GM12878 (cell line): ENCODE data around the gene RPL37A. TPM values are rescaled to one million over a fixed set of nuclear protein-coding genes. Genes with fewer than 3 reads are reported as not detected.

Experiments
- ATAC-seq: fragments of 200-7000 bp; cut with Tn5 transposase; 3 replicates; pipeline ENCODE4 v1.9.1; 2020; ENCODE audit warnings: mild to moderate bottlenecking, moderate library complexity
- BruUV-seq: library from RNA; stranded (reverse); fragments of 400-500 nt; replicated peaks from 2 replicates; lab custom pipeline; 2021; lab: Mats Ljungman, UMichigan
- CTCF ChIA-PET: fragments of 300-600 bp; sonication (Branson Sonifier 250); formaldehyde crosslinking; extraction: SDS; loops from one replicate; lab custom pipeline; 2021; ENCODE audit warnings: inconsistent platforms; lab: Yijun Ruan, JAX
- POLR2A ChIA-PET: fragments of 350-600 bp; formaldehyde crosslinking; extraction: SDS; loops from one replicate; lab custom pipeline; 2021; ENCODE audit warnings: inconsistent platforms; lab: Charles Lee
- RAD21 ChIA-PET: fragments of 300-600 bp; sonication (Branson Sonifier 250); formaldehyde crosslinking; loops from one replicate; lab custom pipeline; 2023; ENCODE audit warnings: antibody characterized with exemption; ENCODE audit not compliant: unreplicated experiment; lab: Charles Lee
- SMC1A ChIA-PET: fragments of 300-600 bp; sonication (Branson Sonifier 250); formaldehyde crosslinking; loops from one replicate; lab custom pipeline; 2023; ENCODE audit not compliant: unreplicated experiment, uncharacterized antibody; lab: Charles Lee
- DNase-seq: peaks from one replicate; pipeline ENCODE4 v3.0.0-alpha.2; 2011; ENCODE audit warnings: low read depth, low spot score
- FAIRE-seq: peaks from 3 replicates; lab custom pipeline; 2011; peaks lifted over from hg19 to GRCh38; lab: Jason Lieb, UNC
- H2AFZ ChIP-seq: 2 replicates; pipeline ENCODE4 v1.6.0; 2011; ENCODE audit warnings: low read depth, low read length, control low read depth; ENCODE audit not compliant: control insufficient read depth
- H3K27ac ChIP-seq: 2 replicates; pipeline ENCODE4 v1.5.1; 2011; ENCODE audit warnings: control low read depth; ENCODE audit not compliant: control insufficient read depth, insufficient read depth
- H3K27me3 ChIP-seq, 2 experiments: replicated peaks in 1 of 2; 2 replicates each; pipeline versions ENCODE4 v1.6.0 to v1.6.1; 2011; ENCODE audit warnings: low read length in 1 of 2; ENCODE audit not compliant: control insufficient read depth in 2 of 2, insufficient read depth in 2 of 2
- H3K36me3 ChIP-seq, 2 experiments: 2 replicates each; pipeline ENCODE4 v1.5.1; 2011; ENCODE audit warnings: low read length in 1 of 2; ENCODE audit not compliant: control insufficient read depth in 2 of 2, insufficient read depth in 2 of 2
- H3K4me1 ChIP-seq: 2 replicates; pipeline ENCODE4 v1.6.1; 2011; ENCODE audit warnings: mild to moderate bottlenecking, low read length, moderate library complexity, mixed read lengths; ENCODE audit not compliant: control insufficient read depth, insufficient read depth
- H3K4me2 ChIP-seq: 2 replicates; pipeline ENCODE4 v1.6.0; 2011; ENCODE audit warnings: control low read depth; ENCODE audit not compliant: control insufficient read depth, insufficient read depth
- H3K4me3 ChIP-seq: fragments of 200-600 bp; sonication (generic); 2 replicates; pipeline ENCODE4 v1.5.1; 2016
- H3K79me2 ChIP-seq: 2 replicates; pipeline ENCODE4 v1.6.0; 2011; ENCODE audit warnings: low read length; ENCODE audit not compliant: control insufficient read depth, insufficient read depth
- H3K9ac ChIP-seq: 2 replicates; pipeline ENCODE4 v1.8.0; 2011; ENCODE audit warnings: low read length, control low read depth, mixed read lengths; ENCODE audit not compliant: control insufficient read depth, insufficient read depth
- H3K9me3 ChIP-seq: replicated peaks from 3 replicates; pipeline ENCODE4 v1.5.1; 2011; ENCODE audit warnings: mild to moderate bottlenecking, low read length; ENCODE audit not compliant: control insufficient read depth, insufficient read depth
- H4K20me1 ChIP-seq: 2 replicates; pipeline ENCODE4 v1.6.0; 2011; ENCODE audit not compliant: control insufficient read depth, insufficient read depth
- ATF3 ChIP-seq: IDR thresholded peaks from 2 replicates; pipeline ENCODE4 v1.6.1; 2011; ENCODE audit warnings: low read depth, mild to moderate bottlenecking, low read length, moderate library complexity, borderline replicate concordance; ENCODE audit errors: extremely low read depth
- CUX1 ChIP-seq: IDR thresholded peaks from 2 replicates; pipeline ENCODE4 v1.6.1; 2012; ENCODE audit warnings: improper control_type of control experiment, low read depth, low read length; ENCODE audit not compliant: insufficient replicate concordance
- ESRRA ChIP-seq: IDR thresholded peaks from 2 replicates; pipeline ENCODE4 v1.6.1; 2012; ENCODE audit warnings: mild to moderate bottlenecking, low read length, improper control_type of control experiment
- NFIC ChIP-seq: IDR thresholded peaks from 2 replicates; pipeline ENCODE4 v1.6.1; 2012; ENCODE audit warnings: low read depth, mild to moderate bottlenecking, inconsistent platforms, low read length, moderate library complexity
- PKNOX1 ChIP-seq: fragments of 450-650 bp; IDR thresholded peaks from 2 replicates; pipeline ENCODE4 v1.6.1; 2016; ENCODE audit warnings: mild to moderate bottlenecking
- POLR2AphosphoS5 ChIP-seq: IDR thresholded peaks from 2 replicates; pipeline ENCODE4 v1.6.1; 2011; ENCODE audit warnings: mild to moderate bottlenecking, low read length, inconsistent platforms
- STAT3 ChIP-seq: IDR thresholded peaks from 2 replicates; pipeline ENCODE4 v1.6.1; 2011; ENCODE audit warnings: low read depth, low read length, improper control_type of control experiment
- ZBTB4 ChIP-seq: fragments of 450-650 bp; formaldehyde crosslinking; IDR thresholded peaks from 2 replicates; pipeline ENCODE4 v1.4.0; 2022; ENCODE audit warnings: mild to moderate bottlenecking, moderate library complexity
- ZNF384 ChIP-seq: IDR thresholded peaks from 2 replicates; pipeline ENCODE4 v1.6.1; 2012; ENCODE audit warnings: low read depth, mild to moderate bottlenecking, low read length, improper control_type of control experiment, borderline replicate concordance
- ZZZ3 ChIP-seq: IDR thresholded peaks from 2 replicates; pipeline ENCODE4 v1.6.1; 2011; ENCODE audit warnings: low read depth; ENCODE audit not compliant: control insufficient read depth, insufficient read length
- WGBS: methylation state at CpG from one replicate; pipeline ENCODE4 v1.1.6; 2016; ENCODE audit warnings: low lambda C conversion rate; ENCODE audit not compliant: insufficient replicate concordance, insufficient coverage; ENCODE audit errors: missing lambda C conversion rate; 5-methylcytosine and 5-hydroxymethylcytosine counted together
- in situ Hi-C: fragments of 300-500 bp; cut with MboI; formaldehyde crosslinking; loops from 9 replicates; pipeline ENCODE4 v1.14.3; 2018; ENCODE audit warnings: mixed read lengths
- intact Hi-C: fragments of 100-400 bp; cut with micrococcal nuclease; formaldehyde crosslinking; loops from one replicate; pipeline ENCODE4 v1.14.2; 2022; ENCODE audit not compliant: unreplicated experiment
- polyA plus RNA-seq, 11 experiments: library from polyadenylated mRNA; depleted of rRNA in 4 of 11; unstranded in 6 of 11; stranded (reverse) in 5 of 11; fragments of >200 nt; fragmentation: Nextera tagmentation in 4 of 11; fragmentation: Illumina TruSeq in 1 of 11; extraction: Ambion mirVana in 4 of 11; extraction: Trizol in 1 of 11; gene quantifications; 1 replicate in 1 of 11; 2 replicates in 10 of 11; pipeline versions ENCODE4 v1.2.1 to v1.2.3, GENCODE V29; 2011 to 2016; ENCODE audit warnings: inconsistent platforms in 2 of 11, missing spikeins in 2 of 11, low read depth in 1 of 11
- total RNA-seq, 4 experiments: library from RNA; depleted of rRNA in 3 of 4; stranded (reverse); fragments of >200 nt in 3 of 4; fragmentation: Illumina TruSeq in 1 of 4; extraction: Trizol in 1 of 4; gene quantifications; 2 replicates each; pipeline versions ENCODE4 v1.2.1 to v1.2.3, GENCODE V29; 2013 to 2021

Gene RPL37A
- total and polyA plus RNA-seq, 10 of the 15 experiments (the other 5 are each of a cell fraction or from before 2014, with no cell fraction given), result 2,847 to 6,854 (median 5,110) TPM

DNA sequence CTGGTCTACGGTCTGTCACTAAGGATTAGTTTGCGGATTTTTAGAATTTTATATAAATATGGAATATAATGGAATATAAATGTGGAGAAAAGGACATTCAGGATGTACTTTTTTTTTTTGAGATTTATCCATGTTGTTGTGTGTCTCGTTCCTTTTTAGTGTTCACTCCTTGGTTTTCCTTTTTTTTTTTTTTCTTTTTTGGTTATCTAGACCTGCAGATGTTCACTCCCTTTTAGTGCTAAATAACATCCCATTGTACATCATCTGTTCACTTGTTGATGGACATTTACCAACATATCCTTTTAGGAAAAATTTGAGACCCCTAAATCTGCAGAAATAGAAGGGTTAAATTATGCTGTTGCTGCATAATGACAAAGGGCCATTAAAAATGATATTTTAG is 25.5 kb upstream of the RPL37A start (continued):
- TF ChIP-seq CUX1 (no peak), ESRRA (no peak)

GRCh38 chr2:216474925-216475670 is 23.5 kb upstream of the RPL37A start:
- FAIRE-seq (peak; percentile 52), DNase-seq (no peak), ATAC-seq (peak; percentile 55)
- peak overlapping the region; percentile 36 for H2AFZ ChIP-seq
- BruUV-seq, result no TSS peak
- no peaks in the 10 kb centered on the region for H4K20me1 ChIP-seq
- ChIA-PET RAD21 (no interaction called here), CTCF (no interaction called here), POLR2A (no interaction called here), SMC1A (interaction anchor here (1.0 kb wide), 1 partner anchor 65 kb away, joined by 3 read pairs; no protein-coding TSS in a partner anchor)
- in situ Hi-C loops, result no loop called here
- H3K4me1 ChIP-seq, result peaks cover 8% of the 10 kb centered on the region
- no peaks in the 10 kb centered on the region for H3K79me2 ChIP-seq
- H3K36me3 ChIP-seq, result peaks cover 2 to 4% of the 10 kb centered on the region in 2 experiments; a peak in 3 of 4 replicates
- H3K4me3 ChIP-seq, result no peak overlapping the region
- H3K4me2 ChIP-seq, result 0 out of 2 replicates have a peak overlapping the region, but pooled peaks have one; percentile 11
- no peak overlapping the region for H3K9ac ChIP-seq
- H3K27me3 ChIP-seq, result no peaks in the 10 kb centered on the region
- H3K27ac ChIP-seq, result no peak overlapping the region
- H3K9me3 ChIP-seq, result no peaks in the 10 kb centered on the region
- WGBS, result 28% methylated on average over 12 of the region's 12 CpGs
- intact Hi-C loops, result no loop called here
- no peak for TF ChIP-seq ZNF384
- TF ChIP-seq POLR2AphosphoS5, result no peak
- no peak for TF ChIP-seq STAT3
- TF ChIP-seq ZBTB4, result no peak
- TF ChIP-seq ZZZ3, result no peak
- 0 out of 2 replicates have a peak, but pooled peaks have one; percentile 11 for TF ChIP-seq PKNOX1
- TF ChIP-seq NFIC, result no peak
- TF ChIP-seq ATF3, result no peak
